Inflammatory macrophage treated with lipopolysaccharide for 1 hour (primary cell): ENCODE data around the gene LAT.
"Not testable (repeated sequence)": the region's sequence is repeated elsewhere in the genome, so short reads cannot be mapped to it uniquely, and the experiment has no call there.

Experiments used
- DNase-seq, 2 donors: peaks; one replicate each; pipeline ENCODE4 v3.0.0-alpha.2; 2020 to 2022

The LAT gene

GRCh38 chr16:28984619-28985135 is at the start of gene LAT:
Gene LAT (plus strand): TSS chr16:28985052. CDS start chr16:28985418, 366 bp downstream.
- DNase-seq: peak; percentile 55 to 88

- DNase-seq: no peak
Observed at GRCh38 chr16:28935346-28935745, 49.5 kb upstream of the LAT start.

GRCh38 chr16:28935924-28936783 is 48.7 kb upstream of the LAT start:
- DNase-seq: peak; percentile 95 to 99

- no peak for DNase-seq
Observed at GRCh38 chr16:28936784-28937155, 48.1 kb upstream of the LAT start.

- DNase-seq: no peak
Observed at GRCh38 chr16:28937222-28937876, 47.5 kb upstream of the LAT start.

- DNase-seq: no peak
Observed at GRCh38 chr16:28938721-28939120, 46.1 kb upstream of the LAT start.

- DNase-seq: not testable (repeated sequence)
Observed at GRCh38 chr16:28939825-28940224, 45.0 kb upstream of the LAT start.

- DNase-seq: no peak
Observed at GRCh38 chr16:28943281-28943680, 41.6 kb upstream of the LAT start.

- DNase-seq: no peak
Observed at GRCh38 chr16:28946681-28947080, 38.2 kb upstream of the LAT start.

- DNase-seq: peak; percentile 100
Observed at GRCh38 chr16:28950648-28951409, 34.0 kb upstream of the LAT start, which contains the start of gene NFATC2IP. Gene NFATC2IP (plus strand): TSS chr16:28950937. CDS start chr16:28951012, 75 bp downstream.

- no peak for DNase-seq
Observed at GRCh38 chr16:28951410-28951943, 33.4 kb upstream of the LAT start.

- peak; percentile 30 to 81 for DNase-seq
Observed at GRCh38 chr16:28958216-28958615, 26.6 kb upstream of the LAT start.

GRCh38 chr16:28958836-28959235 is 26.0 kb upstream of the LAT start:
- peak in 1 of 2 donors; percentile 64 for DNase-seq

- DNase-seq: no peak
Observed at GRCh38 chr16:28964072-28964471, 20.8 kb upstream of the LAT start.

GRCh38 chr16:28964496-28964895 is 20.4 kb upstream of the LAT start:
- no peak for DNase-seq

- no peak for DNase-seq
Observed at GRCh38 chr16:28967156-28967555, 17.7 kb upstream of the LAT start.

GRCh38 chr16:28969696-28970095 is 15.2 kb upstream of the LAT start:
- DNase-seq: not testable (repeated sequence)

GRCh38 chr16:28974007-28974436 is 10.8 kb upstream of the LAT start:
- peak in 1 of 2 donors; percentile 31 for DNase-seq

GRCh38 chr16:28974437-28975157 is 10.3 kb upstream of the LAT start, which contains the start of gene SPNS1:
Gene SPNS1 (plus strand): TSS chr16:28974778. CDS start chr16:28975152, 374 bp downstream.
- peak; percentile 96 to 97 for DNase-seq

- no peak for DNase-seq
Observed at GRCh38 chr16:28975158-28975599, 9.7 kb upstream of the LAT start.
